ENCODE data around the gene CDH20. TPM values are rescaled to one million over a fixed set of nuclear protein-coding genes. Genes with fewer than 3 reads are reported as not detected.
"Not testable (repeated sequence)": the region's sequence is repeated elsewhere in the genome, so short reads cannot be mapped to it uniquely, and the experiment has no call there.

Gene CDH20
- total and polyA plus RNA-seq, 12 donors, result 0.07 to 0.39 (median 0.08) TPM; not detected in 8

DNA sequence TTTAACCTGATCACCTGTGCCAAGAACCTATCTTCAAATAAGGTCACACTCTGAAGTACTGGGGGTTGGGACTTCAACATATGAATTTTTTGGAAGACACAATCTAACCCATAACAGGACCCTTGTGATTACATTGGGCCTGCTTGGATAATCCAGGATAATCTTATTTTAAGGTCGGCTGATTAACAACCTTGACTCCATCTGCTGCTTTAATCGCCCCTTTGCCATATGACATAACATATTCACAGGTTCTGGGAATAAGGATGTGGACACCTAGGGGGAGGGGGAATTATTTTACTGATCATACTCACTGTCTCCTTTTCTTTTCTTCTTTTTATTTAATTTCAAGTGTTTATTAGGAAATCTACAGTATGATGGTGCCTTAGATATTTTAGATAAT lies 34.8 kb downstream of the CDH20 start:
- ATAC-seq (no peak), DNase-seq (no peak)
- H3K4me3 ChIP-seq, result no peak overlapping the region
- TF ChIP-seq, protein P1, sequence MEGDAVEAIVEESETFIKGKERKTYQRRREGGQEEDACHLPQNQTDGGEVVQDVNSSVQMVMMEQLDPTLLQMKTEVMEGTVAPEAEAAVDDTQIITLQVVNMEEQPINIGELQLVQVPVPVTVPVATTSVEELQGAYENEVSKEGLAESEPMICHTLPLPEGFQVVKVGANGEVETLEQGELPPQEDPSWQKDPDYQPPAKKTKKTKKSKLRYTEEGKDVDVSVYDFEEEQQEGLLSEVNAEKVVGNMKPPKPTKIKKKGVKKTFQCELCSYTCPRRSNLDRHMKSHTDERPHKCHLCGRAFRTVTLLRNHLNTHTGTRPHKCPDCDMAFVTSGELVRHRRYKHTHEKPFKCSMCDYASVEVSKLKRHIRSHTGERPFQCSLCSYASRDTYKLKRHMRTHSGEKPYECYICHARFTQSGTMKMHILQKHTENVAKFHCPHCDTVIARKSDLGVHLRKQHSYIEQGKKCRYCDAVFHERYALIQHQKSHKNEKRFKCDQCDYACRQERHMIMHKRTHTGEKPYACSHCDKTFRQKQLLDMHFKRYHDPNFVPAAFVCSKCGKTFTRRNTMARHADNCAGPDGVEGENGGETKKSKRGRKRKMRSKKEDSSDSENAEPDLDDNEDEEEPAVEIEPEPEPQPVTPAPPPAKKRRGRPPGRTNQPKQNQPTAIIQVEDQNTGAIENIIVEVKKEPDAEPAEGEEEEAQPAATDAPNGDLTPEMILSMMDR (IDR thresholded peaks at IDR 0.05), result no peak
- no peak overlapping the region for H3K27ac ChIP-seq
- intact Hi-C loops (cut with DNase I), result no loop called here
- H3K4me1 ChIP-seq, result no peaks in the 10 kb centered on the region
- no peaks in the 10 kb centered on the region for H3K27me3 ChIP-seq
- no peaks in the 10 kb centered on the region for H3K36me3 ChIP-seq
- H3K9me3 ChIP-seq, result no peaks in the 10 kb centered on the region
- 81 to 82% methylated on average over 2 of the region's 2 CpGs for WGBS, 2 donors

DNA sequence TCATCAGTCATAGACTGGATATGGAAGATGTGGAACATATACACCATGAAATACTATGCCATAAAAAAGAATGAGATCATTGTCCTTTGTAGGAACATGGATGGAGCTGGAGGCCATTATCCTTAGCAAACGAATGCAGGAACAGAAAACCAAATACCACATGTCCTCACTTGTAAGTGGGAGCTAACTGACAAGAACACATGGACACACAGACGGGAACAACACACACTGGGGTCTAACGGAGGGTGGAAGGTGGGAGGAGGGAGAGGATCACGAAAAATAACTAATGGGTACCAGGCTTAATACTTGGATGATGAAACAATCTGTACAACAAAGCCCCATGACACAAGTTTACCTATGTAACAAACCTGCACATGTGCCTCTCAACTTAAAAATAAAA lies 36.4 kb downstream of the CDH20 start:
- intact Hi-C loops (cut with DNase I), result loop anchor here in 1 of 10 donors (5.0 kb wide), 1 partner anchor 1688 kb away; no protein-coding TSS in a partner anchor

DNA sequence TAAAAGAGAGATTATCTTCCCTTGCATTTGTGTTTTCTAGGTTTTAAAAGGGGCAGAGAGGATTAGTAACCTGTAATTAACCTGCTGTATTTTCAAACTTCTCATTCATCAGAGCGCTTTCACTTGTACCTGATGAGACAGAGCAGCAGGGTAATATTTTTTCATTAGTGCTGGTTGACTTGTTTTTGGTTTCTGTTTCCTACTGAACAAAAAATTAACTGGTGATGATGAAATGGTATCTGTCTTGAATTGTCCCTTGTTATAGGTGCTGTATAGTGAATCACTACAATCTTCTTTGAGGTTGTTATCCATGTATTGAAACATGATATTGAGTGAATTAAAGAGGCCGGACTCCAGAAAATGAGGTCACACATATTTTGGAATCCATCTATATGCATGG lies 37.9 kb downstream of the CDH20 start:
- H3K27ac ChIP-seq, result no peak overlapping the region
- H3K4me3 ChIP-seq, result no peak overlapping the region
- WGBS, 2 donors, result 96 to 97% methylated on average over 2 of the region's 2 CpGs
- intact Hi-C loops (cut with DNase I), result loop anchor here in 1 of 10 donors (5.0 kb wide), 1 partner anchor 1686 kb away; no protein-coding TSS in a partner anchor
- no peak for ATAC-seq
- no peaks in the 10 kb centered on the region for H3K9me3 ChIP-seq
- TF ChIP-seq, protein P1 (IDR thresholded peaks at IDR 0.05), result no peak
- H3K4me1 ChIP-seq, result no peaks in the 10 kb centered on the region
- no peaks in the 10 kb centered on the region for H3K27me3 ChIP-seq
- H3K36me3 ChIP-seq, result no peaks in the 10 kb centered on the region
- no peak for DNase-seq

More for the DNA sequence above, 36.4 kb downstream of the CDH20 start:
- not testable (repeated sequence) for H3K4me3 ChIP-seq, ATAC-seq, DNase-seq, H3K27me3 ChIP-seq, H3K27ac ChIP-seq, H3K4me1 ChIP-seq, H3K36me3 ChIP-seq, H3K9me3 ChIP-seq
- 53 to 55% methylated on average over 4 of the region's 4 CpGs for WGBS, 2 donors

- DNase-seq, result no peak
- H3K4me1 ChIP-seq, result no peaks in the 10 kb centered on the region
- no peaks in the 10 kb centered on the region for H3K9me3 ChIP-seq
- WGBS, 2 donors, result 24 to 34% methylated on average over 4 of the region's 4 CpGs
- H3K4me3 ChIP-seq, result no peak overlapping the region
- TF ChIP-seq, protein P1 (IDR thresholded peaks at IDR 0.05), result no peak
- intact Hi-C loops (cut with DNase I), result loop anchor here in 1 of 10 donors (10.0 kb wide), 1 partner anchor 755 kb away; no protein-coding TSS in a partner anchor
- ATAC-seq, result no peak
- no peaks in the 10 kb centered on the region for H3K36me3 ChIP-seq
- H3K27ac ChIP-seq, result no peak overlapping the region
- H3K27me3 ChIP-seq, result no peaks in the 10 kb centered on the region
These were observed 46.6 kb downstream of the CDH20 start for GRCh38 chr18:61379827-61380226.

DNA sequence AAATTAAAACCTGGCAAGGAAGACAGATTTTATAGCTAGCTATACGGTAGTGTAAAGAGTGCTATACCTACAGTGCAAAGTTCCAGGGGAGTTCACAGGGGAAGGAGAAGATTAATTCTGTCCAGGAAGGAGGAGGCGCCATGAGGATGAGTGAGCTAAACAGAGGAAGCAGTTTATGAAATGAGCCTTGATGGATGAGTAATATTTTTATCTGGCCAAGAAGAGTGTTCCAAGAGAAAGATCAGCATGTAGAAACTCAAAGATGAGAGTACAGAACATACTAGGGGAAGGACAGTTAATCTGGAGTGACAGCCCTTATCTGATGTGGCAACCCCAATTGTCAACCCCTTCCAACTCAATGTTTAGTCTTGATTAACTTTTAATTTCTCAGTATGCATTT lies 54.8 kb downstream of the CDH20 start:
- peak in 1 of 8 donors; percentile 9 for ATAC-seq
- intact Hi-C loops (cut with DNase I), result loop anchor here in 1 of 10 donors (10.0 kb wide), 1 partner anchor 763 kb away; no protein-coding TSS in a partner anchor
- TF ChIP-seq, protein P1 (IDR thresholded peaks at IDR 0.05), result no peak

More for the DNA sequence above, 54.8 kb downstream of the CDH20 start:
- no peak overlapping the region for H3K4me3 ChIP-seq
- no peak for DNase-seq
- H3K27ac ChIP-seq, result no peak overlapping the region
- no peaks in the 10 kb centered on the region for H3K36me3 ChIP-seq
- no peaks in the 10 kb centered on the region for H3K4me1 ChIP-seq
- 69 to 71% methylated on average over 2 of the region's 2 CpGs for WGBS, 2 donors
- H3K27me3 ChIP-seq, result no peaks in the 10 kb centered on the region
- H3K9me3 ChIP-seq, result peaks cover 0 to 6% (median 0%) of the 10 kb centered on the region in 11 donors
